GM10248 (cell line): ENCODE results near the gene GPC6.

Experiments used
- CTCF ChIA-PET: fragments of 300-600 bp; sonication (Branson Sonifier 250); formaldehyde crosslinking; extraction: SDS; loops from one replicate; lab custom pipeline; 2021; ENCODE audit warnings: antibody characterized with exemption; lab: Yijun Ruan, JAX
- POLR2A ChIA-PET: fragments of 350-650 bp; sonication (Branson Sonifier 250); formaldehyde crosslinking; extraction: SDS; loops from one replicate; lab custom pipeline; 2020; ENCODE audit warnings: antibody characterized with exemption; lab: Yijun Ruan, JAX
- DNase-seq: peaks from one replicate; pipeline ENCODE4 v3.0.0; 2012; ENCODE audit errors: extremely low spot score
- TF ChIP-seq, protein P1 (sequence below): IDR thresholded peaks from 2 replicates; pipeline ENCODE4 v1.5.1; 2012; ENCODE audit warnings: mild to moderate bottlenecking, low read depth; ENCODE audit errors: extremely low read depth, missing control alignments, control extremely low read depth

GPC6 gene

DNA sequence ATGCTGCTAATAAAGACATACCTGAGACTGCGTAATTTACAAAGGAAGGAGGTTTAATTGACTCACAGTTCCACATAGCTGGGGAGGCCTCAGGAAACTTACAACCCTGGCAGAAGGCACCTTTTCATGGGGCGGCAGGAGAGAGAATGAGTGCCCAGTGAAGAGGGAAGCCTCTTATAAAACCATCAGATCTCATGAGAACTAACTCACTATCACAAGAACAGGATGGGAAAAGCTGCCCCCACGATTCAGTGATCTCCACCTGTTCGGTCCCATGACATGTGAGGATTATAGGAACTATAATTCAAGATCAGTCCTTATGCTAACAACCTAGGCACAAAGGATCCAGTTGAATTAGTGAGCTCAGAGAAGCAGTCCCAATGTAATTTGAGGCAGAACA is 59.4 kb downstream of the GPC6 start:
- TF ChIP-seq, protein P1, sequence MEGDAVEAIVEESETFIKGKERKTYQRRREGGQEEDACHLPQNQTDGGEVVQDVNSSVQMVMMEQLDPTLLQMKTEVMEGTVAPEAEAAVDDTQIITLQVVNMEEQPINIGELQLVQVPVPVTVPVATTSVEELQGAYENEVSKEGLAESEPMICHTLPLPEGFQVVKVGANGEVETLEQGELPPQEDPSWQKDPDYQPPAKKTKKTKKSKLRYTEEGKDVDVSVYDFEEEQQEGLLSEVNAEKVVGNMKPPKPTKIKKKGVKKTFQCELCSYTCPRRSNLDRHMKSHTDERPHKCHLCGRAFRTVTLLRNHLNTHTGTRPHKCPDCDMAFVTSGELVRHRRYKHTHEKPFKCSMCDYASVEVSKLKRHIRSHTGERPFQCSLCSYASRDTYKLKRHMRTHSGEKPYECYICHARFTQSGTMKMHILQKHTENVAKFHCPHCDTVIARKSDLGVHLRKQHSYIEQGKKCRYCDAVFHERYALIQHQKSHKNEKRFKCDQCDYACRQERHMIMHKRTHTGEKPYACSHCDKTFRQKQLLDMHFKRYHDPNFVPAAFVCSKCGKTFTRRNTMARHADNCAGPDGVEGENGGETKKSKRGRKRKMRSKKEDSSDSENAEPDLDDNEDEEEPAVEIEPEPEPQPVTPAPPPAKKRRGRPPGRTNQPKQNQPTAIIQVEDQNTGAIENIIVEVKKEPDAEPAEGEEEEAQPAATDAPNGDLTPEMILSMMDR = no peak
- POLR2A ChIA-PET = no interaction called here
- DNase-seq = no peak
- CTCF ChIA-PET = interaction anchor here (0.8 kb wide), 1 partner anchor 26 kb away, joined by 3 read pairs; no protein-coding TSS in a partner anchor

DNA sequence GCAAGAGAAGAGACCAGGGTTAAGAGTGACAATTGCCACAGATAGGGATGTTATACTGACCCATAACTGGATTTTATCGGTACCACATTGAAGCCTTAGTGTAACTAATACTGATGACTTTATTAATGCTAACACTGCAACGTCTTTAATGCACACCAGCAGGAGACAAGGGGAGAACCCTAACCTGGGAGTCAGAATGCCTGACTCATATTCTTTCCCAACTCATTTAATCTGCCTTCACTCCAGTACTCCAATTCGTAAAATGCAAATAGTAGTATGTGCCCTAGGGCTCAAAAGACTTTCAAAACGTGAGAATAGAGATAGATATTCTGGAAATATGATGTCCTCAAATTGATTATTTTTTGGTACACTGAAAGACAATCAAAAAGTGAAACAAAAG is 62.4 kb downstream of the GPC6 start:
- CTCF ChIA-PET = no interaction called here
- POLR2A ChIA-PET = no interaction called here
- DNase-seq = no peak
- TF ChIP-seq, protein P1 = no peak

DNA sequence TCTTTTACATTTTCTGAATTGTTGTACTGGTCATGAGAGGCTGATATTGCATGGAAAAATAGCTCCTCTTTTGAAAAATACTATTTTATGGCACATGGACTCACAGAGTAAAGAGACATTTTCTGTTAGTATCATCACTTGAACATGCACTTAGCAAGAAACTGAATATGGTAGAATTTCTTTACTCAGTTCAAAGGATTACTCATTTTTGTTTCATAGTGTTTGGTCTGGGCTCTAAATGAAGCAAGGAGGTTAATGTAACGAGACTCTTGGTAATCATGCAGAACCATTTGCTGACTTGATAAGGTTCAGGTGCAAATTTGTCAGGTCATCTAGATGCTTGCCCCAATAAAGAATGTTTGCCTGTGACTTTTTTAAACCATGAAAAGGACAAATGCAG is 63.2 kb downstream of the GPC6 start:
- CTCF ChIA-PET = no interaction called here
- POLR2A ChIA-PET = no interaction called here
- TF ChIP-seq, protein P1 = no peak
- no peak for DNase-seq

DNA sequence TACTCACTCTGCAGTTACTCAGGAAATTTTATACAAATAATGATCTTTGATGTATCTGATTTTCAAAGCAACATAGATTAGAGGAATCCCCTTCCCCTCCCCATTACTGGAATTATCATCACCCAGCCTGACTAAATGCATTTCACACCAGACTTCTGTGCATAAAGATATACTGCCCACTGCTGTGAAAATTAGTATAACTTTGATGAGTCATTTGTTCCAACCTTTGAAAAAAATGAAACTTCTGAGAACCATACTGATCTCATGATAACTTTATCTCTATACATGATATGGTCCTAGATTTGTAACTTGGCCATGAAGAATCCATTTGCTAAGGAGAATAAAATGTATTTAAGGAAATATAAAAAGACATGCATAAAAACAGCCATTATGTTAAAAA is 63.9 kb downstream of the GPC6 start:
- POLR2A ChIA-PET = no interaction called here
- CTCF ChIA-PET = no interaction called here
- no peak for DNase-seq
- TF ChIP-seq, protein P1 = no peak

DNA sequence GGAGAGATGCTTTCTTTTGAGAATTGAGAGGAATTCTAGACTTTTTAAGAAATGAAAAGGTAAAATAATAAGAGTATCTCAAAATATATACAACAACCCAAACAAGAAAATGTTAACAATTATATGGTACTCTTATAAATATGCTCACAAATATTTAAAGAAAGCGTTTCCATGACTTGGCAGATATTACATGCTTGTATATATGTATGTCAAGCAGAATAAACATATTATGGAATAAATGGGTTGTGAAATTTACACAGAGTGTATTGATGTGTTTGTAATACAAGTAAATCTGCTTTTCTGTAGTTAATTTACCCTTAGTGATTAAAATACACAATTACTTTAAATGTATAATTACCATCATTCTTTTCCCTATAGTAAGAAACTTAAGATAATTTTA is 65.8 kb downstream of the GPC6 start:
- no peak for DNase-seq
- ChIA-PET CTCF (no interaction called here), POLR2A (no interaction called here)
- TF ChIP-seq, protein P1 = no peak

DNA sequence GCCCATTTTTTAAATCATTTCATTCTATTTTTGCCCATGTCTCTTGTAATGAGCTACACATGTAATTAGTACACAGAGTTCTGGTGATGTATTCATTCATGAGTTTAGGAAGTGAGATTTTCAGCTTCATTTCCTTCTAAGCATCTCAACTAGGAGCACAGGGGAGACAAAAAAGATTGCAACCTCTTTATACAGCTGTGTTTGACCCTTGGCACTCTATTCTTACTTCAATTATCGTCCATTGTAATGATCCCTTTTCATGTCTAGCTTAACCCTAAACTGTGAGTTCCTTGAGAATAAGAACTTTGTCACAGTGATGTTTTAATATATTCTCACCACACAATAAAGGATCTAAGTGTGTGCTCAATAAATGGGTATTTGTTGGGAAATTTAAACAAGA is 67.1 kb downstream of the GPC6 start:
- ChIA-PET CTCF (interaction anchor here (0.9 kb wide), 1 partner anchor 11 kb away, joined by 3 read pairs; no protein-coding TSS in a partner anchor), POLR2A (no interaction called here)
- DNase-seq = no peak
- TF ChIP-seq, protein P1 = no peak

DNA sequence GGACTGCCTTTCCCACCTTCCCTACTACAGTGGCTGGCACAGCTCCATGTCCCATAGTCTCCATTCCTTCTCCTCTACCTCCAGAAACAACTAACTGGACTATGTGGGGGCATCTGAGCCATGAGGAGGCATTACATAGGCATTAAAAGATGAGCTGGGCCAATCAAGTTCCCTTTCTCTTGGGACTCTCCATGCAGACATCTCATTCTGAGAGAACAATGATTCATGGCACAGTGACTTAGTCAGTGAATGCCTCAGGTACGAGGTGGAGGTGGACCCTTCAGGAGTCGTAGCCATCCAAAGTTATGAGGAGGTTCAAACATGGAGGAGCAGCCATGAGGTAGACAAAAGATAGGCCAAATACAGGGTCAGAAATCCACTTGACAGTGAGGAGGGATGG is 70.0 kb downstream of the GPC6 start:
- POLR2A ChIA-PET = no interaction called here
- CTCF ChIA-PET = no interaction called here

More for the DNA sequence above, 70.0 kb downstream of the GPC6 start:
- TF ChIP-seq, protein P1 = no peak
- DNase-seq = no peak
